KMS-11 (cell line): ENCODE results near the gene OAT.

ENCODE experiments used
- H2AFZ ChIP-seq: fragments of 200-600 bp; sonication (generic); 2 replicates; pipeline ENCODE4 v1.6.1; 2016; ENCODE audit warnings: antibody characterized with exemption, mixed run types, low read depth
- H3K27ac ChIP-seq: fragments of 200-600 bp; sonication (generic); 2 replicates; pipeline ENCODE4 v1.6.1; 2016; ENCODE audit warnings: mild to moderate bottlenecking, mixed run types
- H3K27me3 ChIP-seq: fragments of 200-600 bp; sonication (generic); 2 replicates; pipeline ENCODE4 v1.6.1; 2017; ENCODE audit warnings: mild to moderate bottlenecking, low read depth, mixed run types, moderate library complexity; ENCODE audit not compliant: insufficient read depth
- H3K36me3 ChIP-seq: fragments of 200-600 bp; sonication (generic); 2 replicates; pipeline ENCODE4 v1.6.1; 2017; ENCODE audit warnings: mild to moderate bottlenecking, mixed run types; ENCODE audit not compliant: insufficient read depth
- H3K4me1 ChIP-seq: fragments of 200-600 bp; sonication (generic); 2 replicates; pipeline ENCODE4 v1.6.1; 2016; ENCODE audit warnings: mild to moderate bottlenecking, low read depth, mixed run types; ENCODE audit not compliant: poor library complexity, severe bottlenecking
- H3K4me2 ChIP-seq: fragments of 200-600 bp; sonication (generic); 2 replicates; pipeline ENCODE4 v1.7.0; 2016; ENCODE audit warnings: mild to moderate bottlenecking, mixed run types
- H3K4me3 ChIP-seq: fragments of 200-600 bp; sonication (generic); IDR thresholded peaks from 2 replicates; pipeline ENCODE4 v1.6.1; 2017; ENCODE audit warnings: low read depth, low read length, mixed read lengths; ENCODE audit not compliant: insufficient read depth
- H3K79me2 ChIP-seq: fragments of 200-600 bp; sonication (generic); 2 replicates; pipeline ENCODE4 v1.6.1; 2016; ENCODE audit warnings: low read depth, mixed run types; ENCODE audit not compliant: insufficient read depth
- H3K9ac ChIP-seq: fragments of 200-600 bp; sonication (generic); 2 replicates; pipeline ENCODE4 v1.6.1; 2016; ENCODE audit warnings: mild to moderate bottlenecking, mixed run types
- H4K20me1 ChIP-seq: fragments of 200-600 bp; sonication (generic); 2 replicates; pipeline ENCODE4 v1.6.1; 2016; ENCODE audit warnings: mild to moderate bottlenecking, mixed run types; ENCODE audit not compliant: insufficient read depth
- TF ChIP-seq, protein P1 (sequence below): fragments of 200-600 bp; sonication (generic); conservative IDR thresholded peaks from 2 replicates; pipeline ENCODE4 v1.6.1; 2017; ENCODE audit warnings: low read depth, mild to moderate bottlenecking, antibody characterized with exemption, low read length, moderate library complexity, mixed read lengths

OAT gene

DNA sequence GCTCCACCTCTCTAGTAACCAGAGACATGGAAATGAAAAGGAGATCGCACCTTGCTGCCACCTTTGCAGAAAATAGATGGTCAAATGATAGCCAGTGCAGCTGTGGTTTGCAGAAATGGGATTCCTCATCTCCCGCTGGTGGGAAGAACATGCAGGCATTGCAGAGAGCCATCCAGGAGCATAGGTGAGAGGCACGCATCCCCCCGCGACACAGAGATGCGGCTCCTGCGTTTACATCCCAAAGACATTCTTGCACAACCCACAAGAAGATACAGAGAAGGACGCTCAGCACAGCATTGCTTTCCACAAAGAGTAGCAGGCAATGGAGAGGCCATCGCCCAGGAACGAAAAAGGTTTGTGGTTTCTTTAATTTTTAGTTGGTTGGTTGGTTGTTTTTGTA, 56.2 kb downstream of the OAT start:
- Histone ChIP-seq H3K4me3 (no peak overlapping the region), H3K36me3 (no peaks in the 10 kb centered on the region), H3K27me3 (no peaks in the 10 kb centered on the region), H3K4me1 (no peaks in the 10 kb centered on the region), H4K20me1 (no peaks in the 10 kb centered on the region), H3K27ac (no peak overlapping the region), H3K79me2 (no peaks in the 10 kb centered on the region), H3K9ac (no peak overlapping the region), H2AFZ (no peak overlapping the region), H3K4me2 (no peak overlapping the region)
- TF ChIP-seq, protein P1, sequence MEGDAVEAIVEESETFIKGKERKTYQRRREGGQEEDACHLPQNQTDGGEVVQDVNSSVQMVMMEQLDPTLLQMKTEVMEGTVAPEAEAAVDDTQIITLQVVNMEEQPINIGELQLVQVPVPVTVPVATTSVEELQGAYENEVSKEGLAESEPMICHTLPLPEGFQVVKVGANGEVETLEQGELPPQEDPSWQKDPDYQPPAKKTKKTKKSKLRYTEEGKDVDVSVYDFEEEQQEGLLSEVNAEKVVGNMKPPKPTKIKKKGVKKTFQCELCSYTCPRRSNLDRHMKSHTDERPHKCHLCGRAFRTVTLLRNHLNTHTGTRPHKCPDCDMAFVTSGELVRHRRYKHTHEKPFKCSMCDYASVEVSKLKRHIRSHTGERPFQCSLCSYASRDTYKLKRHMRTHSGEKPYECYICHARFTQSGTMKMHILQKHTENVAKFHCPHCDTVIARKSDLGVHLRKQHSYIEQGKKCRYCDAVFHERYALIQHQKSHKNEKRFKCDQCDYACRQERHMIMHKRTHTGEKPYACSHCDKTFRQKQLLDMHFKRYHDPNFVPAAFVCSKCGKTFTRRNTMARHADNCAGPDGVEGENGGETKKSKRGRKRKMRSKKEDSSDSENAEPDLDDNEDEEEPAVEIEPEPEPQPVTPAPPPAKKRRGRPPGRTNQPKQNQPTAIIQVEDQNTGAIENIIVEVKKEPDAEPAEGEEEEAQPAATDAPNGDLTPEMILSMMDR = no peak

DNA sequence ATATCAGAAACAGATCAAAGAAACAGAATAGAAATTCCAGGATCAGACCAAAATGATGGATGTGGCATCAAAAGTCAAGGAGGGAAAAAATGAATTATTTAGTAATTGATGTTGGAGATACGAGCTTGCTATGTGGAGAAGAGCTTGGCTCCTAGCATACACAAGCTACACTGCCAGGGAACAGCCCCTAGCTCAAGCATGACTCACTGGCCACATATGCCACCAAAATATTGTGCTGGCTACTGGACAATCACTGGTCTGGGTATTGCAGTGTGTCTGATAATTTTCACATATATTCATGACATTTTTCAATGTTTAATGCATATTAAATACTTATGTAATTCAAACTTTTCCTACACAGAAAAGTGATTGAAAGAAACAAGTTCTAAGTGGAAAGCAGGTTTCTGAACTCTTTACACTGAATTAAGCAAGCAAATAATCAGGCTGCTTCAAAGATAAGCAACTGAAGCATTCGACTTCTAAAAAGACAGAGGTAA, 59.3 kb downstream of the OAT start:
- no peaks in the 10 kb centered on the region for H3K79me2 ChIP-seq
- no peaks in the 10 kb centered on the region for H3K4me1 ChIP-seq
- H3K9ac ChIP-seq = no peak overlapping the region
- no peak overlapping the region for H3K4me2 ChIP-seq
- TF ChIP-seq, protein P1 = no peak
- H3K4me3 ChIP-seq = no peak overlapping the region
- H3K27me3 ChIP-seq = no peaks in the 10 kb centered on the region
- no peak overlapping the region for H3K27ac ChIP-seq
- no peak overlapping the region for H2AFZ ChIP-seq
- H4K20me1 ChIP-seq = no peaks in the 10 kb centered on the region
- no peaks in the 10 kb centered on the region for H3K36me3 ChIP-seq

DNA sequence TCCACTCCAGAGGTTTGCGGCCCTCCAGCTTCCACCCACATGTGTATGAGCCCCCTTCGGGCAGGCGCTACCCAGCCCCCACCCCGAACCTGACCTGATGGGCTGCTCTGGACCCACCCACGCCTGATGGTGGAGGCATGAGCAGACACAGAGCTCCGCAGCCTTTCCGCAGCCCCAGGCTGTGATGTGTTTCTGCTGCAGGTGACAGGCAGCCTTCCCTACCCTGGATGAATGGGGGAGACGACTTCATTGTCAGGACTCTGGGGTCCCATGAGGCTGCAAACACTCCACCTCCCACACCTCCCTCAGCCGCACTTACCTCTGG, 61.2 kb downstream of the OAT start:
- no peaks in the 10 kb centered on the region for H4K20me1 ChIP-seq
- H3K9ac ChIP-seq = no peak overlapping the region
- TF ChIP-seq, protein P1 = no peak
- no peaks in the 10 kb centered on the region for H3K36me3 ChIP-seq
- H3K4me1 ChIP-seq = no peaks in the 10 kb centered on the region
- no peak overlapping the region for H2AFZ ChIP-seq
- H3K79me2 ChIP-seq = no peaks in the 10 kb centered on the region
- no peak overlapping the region for H3K27ac ChIP-seq
- no peaks in the 10 kb centered on the region for H3K27me3 ChIP-seq
- no peak overlapping the region for H3K4me3 ChIP-seq
- H3K4me2 ChIP-seq = no peak overlapping the region

DNA sequence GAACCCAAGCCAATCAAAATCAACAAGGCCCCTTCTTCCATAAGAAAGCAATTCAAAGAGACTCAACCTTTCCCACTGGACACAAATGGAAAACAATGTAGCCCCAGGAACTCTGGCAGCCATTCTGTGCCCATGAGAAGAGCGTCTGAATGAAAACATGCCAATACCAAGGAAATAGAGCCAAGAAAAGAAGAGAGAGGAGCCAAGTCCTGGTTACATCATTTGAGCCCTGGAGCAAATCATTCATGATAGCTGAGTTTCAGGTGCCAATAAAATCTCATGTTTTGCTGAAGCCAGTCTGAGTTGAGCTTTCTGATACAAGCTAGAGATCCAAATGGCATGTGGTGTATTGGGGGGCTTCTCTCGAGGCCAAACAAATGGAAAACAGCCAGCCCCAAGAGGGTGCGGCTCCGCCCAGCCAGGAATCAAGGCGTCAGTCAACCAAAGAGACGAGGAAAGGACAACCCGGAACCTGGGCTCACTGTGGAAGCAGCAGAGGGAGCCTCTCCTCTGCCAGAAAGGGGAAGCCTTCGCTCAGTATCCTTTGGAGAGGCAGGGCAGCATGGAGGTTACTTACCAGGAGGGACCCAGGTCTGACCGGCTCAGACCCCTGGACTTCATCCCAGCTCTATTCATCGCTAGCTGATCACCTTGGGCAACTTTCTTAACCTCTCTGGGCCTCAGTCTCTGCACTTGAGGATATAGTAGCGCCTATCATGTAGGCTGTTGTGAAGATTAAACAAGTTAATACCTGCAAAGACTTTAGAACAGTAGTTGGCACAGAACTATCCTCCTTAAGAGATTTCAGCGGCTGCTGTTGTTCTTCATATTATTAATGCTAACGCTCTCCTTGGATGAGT, 61.8 kb downstream of the OAT start:
- no peaks in the 10 kb centered on the region for H4K20me1 ChIP-seq
- H3K27me3 ChIP-seq = no peaks in the 10 kb centered on the region
- no peak overlapping the region for H3K9ac ChIP-seq
- TF ChIP-seq, protein P1 = no peak
- no peaks in the 10 kb centered on the region for H3K36me3 ChIP-seq
- H3K4me1 ChIP-seq = no peaks in the 10 kb centered on the region
- H3K27ac ChIP-seq = no peak overlapping the region
- H3K4me3 ChIP-seq = no peak overlapping the region
- H2AFZ ChIP-seq = no peak overlapping the region
- no peaks in the 10 kb centered on the region for H3K79me2 ChIP-seq
- no peak overlapping the region for H3K4me2 ChIP-seq
